Cardiac fibroblast (primary cell): Measurements from ENCODE around the gene KCNN2.

Experiments used
- DNase-seq, 2 donors: peaks; one replicate each; pipeline versions ENCODE4 v3.0.0 to v3.0.0-alpha.2; 2010; ENCODE audit warnings: low read depth in 2 of 2
- H3K4me3 ChIP-seq, 2 donors: replicated peaks in 1 of 2; 1 replicate in 1 of 2; 2 replicates in 1 of 2; pipeline ENCODE4 v1.5.1; 2011; ENCODE audit warnings: low read depth in 2 of 2, low read length in 2 of 2, mild to moderate bottlenecking in 2 of 2, moderate library complexity in 1 of 2
- CTCF ChIP-seq: IDR thresholded peaks from one replicate; pipeline ENCODE4 v1.5.1; 2011; ENCODE audit warnings: low read depth, mild to moderate bottlenecking, low read length, inconsistent platforms

KCNN2 gene

GRCh38 chr5:114361724-114362196 is at the start of gene KCNN2:
KCNN2 (plus strand) TSS chr5:114362070; CDS start chr5:114362140, 70 bp downstream.
- H3K4me3 ChIP-seq = peak within 1 kb of the TSS; percentile 14 to 37
- no peak for TF ChIP-seq CTCF
- peak; percentile 19 to 24 for DNase-seq

- no peak overlapping the region for H3K4me3 ChIP-seq
- no peak for DNase-seq
- TF ChIP-seq CTCF = no peak
Observed at GRCh38 chr5:114312658-114313057, 49.2 kb upstream of the KCNN2 start.

DNA sequence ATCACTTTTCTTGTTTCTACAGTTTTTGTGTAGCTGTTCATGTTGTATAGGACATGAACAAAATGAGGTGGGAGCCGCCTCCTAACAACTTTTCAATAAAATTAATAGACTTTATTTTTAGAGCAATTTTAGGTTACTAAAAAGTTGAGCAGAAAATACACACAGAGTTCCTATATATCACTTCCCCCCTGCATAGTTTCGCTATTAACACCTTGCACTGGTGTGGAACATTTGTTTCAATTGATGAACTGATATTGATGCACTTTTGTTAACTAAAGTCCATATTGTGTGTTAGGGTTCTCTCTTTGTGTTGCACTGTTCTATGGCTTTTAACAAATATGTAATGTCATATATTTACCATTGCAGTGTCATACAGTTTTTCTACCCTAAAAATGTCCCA is 47.8 kb upstream of the KCNN2 start:
- no peak overlapping the region for H3K4me3 ChIP-seq
- DNase-seq = no peak
- TF ChIP-seq CTCF = no peak

- DNase-seq = no peak
- H3K4me3 ChIP-seq = no peak overlapping the region
- no peak for TF ChIP-seq CTCF
Observed at GRCh38 chr5:114316167-114316566, 45.7 kb upstream of the KCNN2 start.

- no peak overlapping the region for H3K4me3 ChIP-seq
- no peak for TF ChIP-seq CTCF
- DNase-seq = no peak
Observed at GRCh38 chr5:114317751-114318150, 44.1 kb upstream of the KCNN2 start.

DNA sequence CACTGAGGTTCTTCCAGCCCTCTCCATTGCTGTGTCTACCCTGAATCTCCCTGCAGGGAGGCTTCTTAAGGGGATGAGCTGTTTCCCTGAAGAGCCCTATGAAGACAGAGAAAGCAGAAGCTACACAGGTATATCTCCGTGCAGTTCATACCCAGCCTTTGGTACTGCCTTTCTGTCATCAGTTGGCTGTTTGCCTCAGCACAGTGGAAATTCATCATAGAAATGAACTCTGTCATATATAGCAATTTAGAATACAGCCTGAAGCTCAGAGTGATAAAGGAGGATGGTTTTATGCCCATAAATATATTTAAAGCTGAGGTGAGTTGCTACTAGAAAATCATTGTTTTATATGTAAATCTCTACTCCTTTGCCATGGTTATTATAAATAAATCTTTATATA is 42.6 kb upstream of the KCNN2 start:
- no peak for DNase-seq
- H3K4me3 ChIP-seq = no peak overlapping the region
- no peak for TF ChIP-seq CTCF

DNA sequence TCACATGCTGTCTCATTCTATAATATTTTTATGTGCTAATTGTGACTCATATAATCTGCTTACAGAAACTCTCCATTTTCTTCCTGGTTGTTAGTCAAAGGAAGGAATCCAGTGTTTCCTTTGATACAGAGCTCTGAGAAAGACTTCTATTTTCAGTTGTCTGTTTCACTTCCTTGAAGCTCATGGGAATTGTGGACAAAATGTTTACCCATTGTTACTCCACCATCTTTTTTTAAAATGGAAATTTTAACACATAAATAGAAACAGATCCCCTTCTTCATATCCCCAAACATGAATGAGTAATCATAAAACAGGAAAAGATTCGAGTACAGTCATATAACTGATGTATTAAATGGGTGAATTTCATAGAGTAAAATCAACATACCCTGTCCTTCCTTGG is 42.0 kb upstream of the KCNN2 start:
- DNase-seq = peak; percentile 5 to 29
- TF ChIP-seq CTCF = no peak

More for the DNA sequence above, 42.0 kb upstream of the KCNN2 start:
- no peak overlapping the region for H3K4me3 ChIP-seq
